Metanephros (tissue), 2 donors: ENCODE results near the gene RXRB. TPM values are rescaled to one million over a fixed set of nuclear protein-coding genes. Genes with fewer than 3 reads are reported as not detected.

Source experiments
- small RNA-seq: library from RNA; depleted of rRNA; stranded (forward); fragments of <200 nt; gene quantifications from one replicate; pipeline ENCODE3, GENCODE V24; 2014; ENCODE audit warnings: low replicate concordance
- total RNA-seq: library from RNA; depleted of rRNA; stranded (reverse); fragments of >200 nt; gene quantifications from one replicate; pipeline ENCODE4 v1.2.3, GENCODE V29; 2014

The RXRB gene
- 33.6 TPM for total RNA-seq

DNA sequence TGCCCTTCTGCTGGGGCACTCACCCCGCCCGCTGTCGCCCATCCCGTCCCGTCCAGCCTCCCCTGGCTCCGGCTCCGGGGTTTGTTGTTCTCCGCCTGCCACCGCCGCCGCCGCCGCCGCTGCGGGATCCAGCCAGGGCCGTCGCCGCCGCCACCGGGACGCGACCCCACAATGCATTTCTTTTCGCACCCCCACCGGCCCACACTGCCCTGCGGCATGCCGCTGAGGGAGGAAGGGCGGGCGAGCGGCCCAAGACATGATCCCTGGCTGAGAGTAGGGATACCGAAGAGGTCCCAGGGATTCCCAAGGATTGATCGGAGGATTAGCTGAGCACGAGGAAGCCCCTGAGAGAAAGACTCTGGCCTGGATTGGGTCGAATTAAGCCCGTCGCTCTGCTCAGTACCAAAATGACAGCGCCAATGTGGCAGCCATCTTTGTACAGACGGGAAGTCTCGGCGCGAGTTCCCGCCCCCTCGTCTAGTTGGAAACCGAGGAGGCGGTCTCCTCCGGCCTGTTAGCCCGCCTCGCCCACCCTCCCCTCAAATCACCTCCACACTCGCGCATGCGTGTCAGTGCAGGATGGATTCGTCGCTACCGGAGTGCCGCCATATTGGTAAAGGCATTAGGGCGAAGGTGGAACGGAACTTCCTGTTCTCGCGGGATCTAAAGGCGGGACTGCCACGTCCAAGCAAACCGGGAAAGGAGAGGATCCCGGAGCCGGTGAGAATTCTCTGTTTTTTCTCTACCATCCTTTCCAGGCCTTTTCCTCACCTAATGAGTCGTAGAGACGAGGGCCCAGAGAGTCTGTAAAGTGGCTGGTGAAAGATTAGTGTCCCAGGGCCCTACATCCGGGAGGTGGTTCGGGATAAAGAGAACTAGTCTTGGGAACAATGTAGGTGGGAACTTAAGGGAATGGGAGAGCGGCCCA, at the start of gene RXRB, which contains the start of gene SLC39A7:
TSS of gene RXRB (minus strand) at position 447 of the 928 bp plus-strand sequence. CDS start at position 258, 189 bp downstream.
TSS of gene SLC39A7 (plus strand) at position 649 of the 928 bp plus-strand sequence. CDS start 379 bp downstream, outside the sequence.

DNA sequence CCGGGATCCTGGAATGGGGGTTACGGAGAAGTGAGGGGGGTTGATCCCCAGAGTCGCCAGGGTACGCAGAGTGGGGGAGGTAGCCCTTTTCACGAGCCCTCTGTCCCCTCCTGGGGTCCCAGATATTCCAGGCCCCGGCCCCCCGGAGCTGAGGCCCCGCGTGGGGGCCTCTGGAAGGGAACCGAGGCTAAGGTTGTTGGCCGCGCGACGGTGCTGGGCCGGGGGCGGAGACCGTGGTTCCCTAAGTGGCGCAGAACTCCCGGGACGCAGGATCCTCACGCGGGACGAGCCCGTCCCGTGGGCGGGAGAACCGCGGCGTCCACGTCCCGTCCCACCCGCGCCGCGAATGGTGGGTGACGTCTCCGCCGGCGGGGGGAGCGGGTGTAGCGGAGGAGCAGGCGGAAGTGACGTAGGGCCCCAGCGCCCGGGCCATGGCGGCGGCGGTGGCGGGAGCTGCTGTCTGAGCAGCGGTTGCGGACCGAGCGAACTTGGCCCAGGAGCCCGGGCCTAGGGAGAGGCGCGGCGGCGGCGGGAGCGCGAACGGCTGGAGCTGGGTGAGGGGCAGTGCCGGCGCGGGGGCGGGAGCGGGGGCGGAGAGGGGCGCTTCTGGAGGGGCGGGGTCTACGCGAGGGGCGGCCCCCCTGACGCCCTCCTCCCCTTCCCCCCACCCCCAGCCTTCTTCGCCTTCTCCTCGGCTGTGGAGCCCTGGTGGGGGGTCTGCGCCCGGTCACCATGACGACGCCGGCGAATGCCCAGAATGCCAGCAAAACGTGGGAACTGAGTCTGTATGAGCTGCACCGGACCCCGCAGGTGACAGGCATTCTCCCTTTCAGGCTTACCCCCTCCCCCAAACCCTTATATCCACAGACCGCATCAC, 7.9 kb upstream of the RXRB start, which contains the start of gene RING1:
TSS of gene RING1 (plus strand) at position 410 of the 877 bp plus-strand sequence. CDS start at position 733, 323 bp downstream.

GRCh38 chr6:33204415-33205190, 4.1 kb upstream of the RXRB start, which contains the start of gene HSD17B8:
Gene HSD17B8, plus strand, starts transcription at chr6:33204655. Its CDS starts 14 bp downstream, at chr6:33204669.

GRCh38 chr6:33192105-33192646, 8.3 kb downstream of the RXRB start, which contains the start of gene COL11A2:
Gene COL11A2, minus strand, starts transcription at chr6:33192467. Its CDS starts 227 bp downstream, at chr6:33192240.

Small RNA genes lying within 50 kb of the gene (small RNA-seq; reads per million reads assigned to genes)
- gene MIR219A1 (1.2 reads per million, percentile 85 among the genes with 10 or more reads in this experiment), gene RNY4P10 (not detected)

Other genes with a start within 250 kb of the RXRB start
- gene HLA-DMA, start 247.6 kb downstream of the RXRB start, total RNA-seq: 19.7 TPM
- 122 TPM for gene BRD2, start 232.1 kb downstream of the RXRB start, total RNA-seq
- 11.0 TPM for gene HLA-DOA, start 191.1 kb downstream of the RXRB start, total RNA-seq
- gene HLA-DPA1, start 127.0 kb downstream of the RXRB start, total RNA-seq: 36.2 TPM
- gene HLA-DPB1, start 124.7 kb downstream of the RXRB start, total RNA-seq: 26.6 TPM
- 6.9 TPM for gene COL11A2, start 8.2 kb downstream of the RXRB start, total RNA-seq
- 60.0 TPM for gene SLC39A7, start 202 bp upstream of the RXRB start, total RNA-seq
- gene HSD17B8, start 4.0 kb upstream of the RXRB start, total RNA-seq: 21.0 TPM
- 39.8 TPM for gene RING1, start 7.8 kb upstream of the RXRB start, total RNA-seq
- 54.4 TPM for gene VPS52, start 71.2 kb upstream of the RXRB start, total RNA-seq
- 3,162 TPM for gene RPS18, start 71.4 kb upstream of the RXRB start, total RNA-seq
- gene B3GALT4, start 76.5 kb upstream of the RXRB start, total RNA-seq: 7.9 TPM
- gene WDR46, start 88.6 kb upstream of the RXRB start, total RNA-seq: 49.3 TPM
- 22.1 TPM for gene PFDN6, start 88.9 kb upstream of the RXRB start, total RNA-seq
- 72.4 TPM for gene RGL2, start 98.3 kb upstream of the RXRB start, total RNA-seq
- gene TAPBP, start 113.4 kb upstream of the RXRB start, total RNA-seq: 81.6 TPM
- gene ZBTB22, start 117.1 kb upstream of the RXRB start, total RNA-seq: 24.2 TPM
- 28.7 TPM for gene DAXX, start 122.3 kb upstream of the RXRB start, total RNA-seq
- 17.9 TPM for gene KIFC1, start 191.2 kb upstream of the RXRB start, total RNA-seq
- gene PHF1, start 210.3 kb upstream of the RXRB start, total RNA-seq: 27.0 TPM
- gene CUTA, start 217.4 kb upstream of the RXRB start, total RNA-seq: 106 TPM
- gene SYNGAP1, start 219.4 kb upstream of the RXRB start, total RNA-seq: 14.3 TPM